AG10803 (cell line): Measurements from ENCODE around the gene FAAP100.

Source experiments
- DNase-seq: peaks from one replicate; pipeline ENCODE4 v3.0.0; 2010; ENCODE audit warnings: low read depth
- H3K4me3 ChIP-seq: 2 replicates; pipeline ENCODE4 v1.5.1; 2011; ENCODE audit warnings: mild to moderate bottlenecking, low read length, control low read depth
- CTCF ChIP-seq: conservative IDR thresholded peaks from 2 replicates; pipeline ENCODE4 v1.5.1; 2011; ENCODE audit warnings: mild to moderate bottlenecking, low read length, control low read depth, inconsistent platforms

Gene FAAP100

GRCh38 chr17:81500047-81500446, 52.1 kb downstream of the FAAP100 start:
- H3K4me3 ChIP-seq = no peak overlapping the region
- no peak for TF ChIP-seq CTCF
- DNase-seq = no peak

- TF ChIP-seq CTCF = no peak
- no peak for DNase-seq
- no peak overlapping the region for H3K4me3 ChIP-seq
These were observed 52.6 kb downstream of the FAAP100 start for GRCh38 chr17:81499601-81499970.

- no peak for DNase-seq
- H3K4me3 ChIP-seq = no peak overlapping the region
- TF ChIP-seq CTCF = no peak
These were observed 53.1 kb downstream of the FAAP100 start for GRCh38 chr17:81498953-81499600.

- TF ChIP-seq CTCF = no peak
- no peak overlapping the region for H3K4me3 ChIP-seq
- DNase-seq = no peak
These were observed 57.4 kb downstream of the FAAP100 start for GRCh38 chr17:81494626-81495377.

GRCh38 chr17:81493198-81494038, 58.7 kb downstream of the FAAP100 start:
- TF ChIP-seq CTCF = no peak
- no peak for DNase-seq
- H3K4me3 ChIP-seq = no peak overlapping the region

- no peak for DNase-seq
- no peak for TF ChIP-seq CTCF
These were observed 59.4 kb downstream of the FAAP100 start for GRCh38 chr17:81492706-81493105.

GRCh38 chr17:81492202-81492601, 60.0 kb downstream of the FAAP100 start:
- no peak for TF ChIP-seq CTCF
- H3K4me3 ChIP-seq = no peak overlapping the region
- no peak for DNase-seq

More at GRCh38 chr17:81492706-81493105, 59.4 kb downstream of the FAAP100 start:
- H3K4me3 ChIP-seq = no peak overlapping the region
